HepG2 (cell line): ENCODE results near the gene IL6ST. TPM values are rescaled to one million over a fixed set of nuclear protein-coding genes. Genes with fewer than 3 reads are reported as not detected.

Source experiments
- ARID2 ChIP-seq: sonication (generic); formaldehyde crosslinking; IDR thresholded peaks from 2 replicates; pipeline ENCODE4 v1.8.1; 2022; ENCODE audit warnings: mild to moderate bottlenecking, missing genetic modification reagents, borderline replicate concordance
- ETV5 ChIP-seq: IDR thresholded peaks from 2 replicates; pipeline ENCODE4 v1.6.1; 2018; ENCODE audit warnings: missing biosample characterization, missing genetic modification reagents, inconsistent platforms, borderline replicate concordance
- HNF4G ChIP-seq, 2 experiments: sonication (generic) in 1 of 2; formaldehyde crosslinking in 1 of 2; IDR thresholded peaks; 2 replicates each; pipeline versions ENCODE4 v1.4.0 to v1.6.1; 2011 to 2020; ENCODE audit warnings: borderline replicate concordance in 2 of 2, low read depth in 2 of 2, mild to moderate bottlenecking in 2 of 2, low read length in 1 of 2, missing genetic modification reagents in 1 of 2, moderate library complexity in 1 of 2
- HNRNPK ChIP-seq: fragments of 200-400 bp; formaldehyde crosslinking; IDR thresholded peaks from 2 replicates; pipeline ENCODE4 v1.6.1; 2018; ENCODE audit warnings: low read length, low read depth, moderate library complexity, mild to moderate bottlenecking; ENCODE audit not compliant: poor library complexity, severe bottlenecking
- HOXA3 ChIP-seq: sonication (generic); formaldehyde crosslinking; IDR thresholded peaks from 2 replicates; pipeline ENCODE4 v1.5.0; 2020; ENCODE audit warnings: missing genetic modification reagents
- HOXA5 ChIP-seq: sonication (generic); formaldehyde crosslinking; IDR thresholded peaks from 2 replicates; pipeline ENCODE4 v1.4.0; 2020; ENCODE audit warnings: missing genetic modification reagents
- RBAK ChIP-seq: sonication (generic); formaldehyde crosslinking; IDR thresholded peaks from 2 replicates; pipeline ENCODE4 v1.5.1; 2020; ENCODE audit warnings: mild to moderate bottlenecking, missing genetic modification reagents
- SPEN ChIP-seq: sonication (generic); formaldehyde crosslinking; IDR thresholded peaks from 2 replicates; pipeline ENCODE4 v1.5.1; 2020; ENCODE audit warnings: low read depth, mild to moderate bottlenecking, missing genetic modification reagents
- TAF15 ChIP-seq: fragments of 200-400 bp; formaldehyde crosslinking; IDR thresholded peaks from one replicate; pipeline ENCODE4 v1.6.1; 2018; ENCODE audit warnings: mild to moderate bottlenecking, low read depth, low read length; ENCODE audit not compliant: poor library complexity, severe bottlenecking
- TRIM22 ChIP-seq: fragments of 450-650 bp; IDR thresholded peaks from 2 replicates; pipeline ENCODE4 v1.6.1; 2017
- YY1 ChIP-seq: IDR thresholded peaks from 2 replicates; pipeline ENCODE4 v1.6.1; 2011; ENCODE audit warnings: low read length, low read depth, moderate library complexity, mild to moderate bottlenecking; ENCODE audit not compliant: insufficient read depth, insufficient replicate concordance
- ZNF230 ChIP-seq: sonication (generic); formaldehyde crosslinking; IDR thresholded peaks from 2 replicates; pipeline ENCODE4 v1.4.0; 2020; ENCODE audit warnings: mild to moderate bottlenecking, missing genetic modification reagents
- ZNF589 ChIP-seq: sonication (generic); formaldehyde crosslinking; conservative IDR thresholded peaks from 2 replicates; pipeline ENCODE4 v1.8.0; 2022; ENCODE audit warnings: mild to moderate bottlenecking, moderate library complexity, missing genetic modification reagents
- ZNF841 ChIP-seq: sonication (generic); formaldehyde crosslinking; IDR thresholded peaks from 2 replicates; pipeline ENCODE4 v1.8.1; 2023; ENCODE audit warnings: missing genetic modification reagents, borderline replicate concordance
- ZSCAN5A ChIP-seq: sonication (generic); formaldehyde crosslinking; IDR thresholded peaks from 2 replicates; pipeline ENCODE4 v1.8.0; 2022; ENCODE audit warnings: mild to moderate bottlenecking, missing genetic modification reagents, borderline replicate concordance
- polyA plus RNA-seq, 8 experiments: library from polyadenylated mRNA; depleted of rRNA in 3 of 8; stranded (reverse) in 7 of 8; unstranded in 1 of 8; fragments of >200 nt; fragmentation: Illumina TruSeq in 4 of 8; extraction: Trizol in 4 of 8; gene quantifications; 2 replicates each; pipeline versions ENCODE4 v1.2.1 to v1.2.3, GENCODE V29; 2011 to 2016; ENCODE audit warnings: low read depth in 4 of 8, missing spikeins in 1 of 8, mixed read lengths in 1 of 8; ENCODE audit not compliant: insufficient read depth in 1 of 8
- total RNA-seq, 5 experiments: library from RNA; depleted of rRNA; stranded (reverse); fragments of >200 nt; fragmentation: Illumina TruSeq; extraction: Trizol; gene quantifications; 2 replicates each; pipeline ENCODE4 v1.2.3, GENCODE V29; 2016; ENCODE audit warnings: low read depth in 1 of 5
- TF ChIP-seq, protein P1 (sequence below): IDR thresholded peaks from 2 replicates; pipeline ENCODE4 v1.6.1; 2016
- TF ChIP-seq, protein P2 (sequence below): IDR thresholded peaks from 2 replicates; pipeline ENCODE4 v1.6.1; 2016; ENCODE audit warnings: low read depth, control low read depth
- TF ChIP-seq, protein P3 (sequence below): sonication (generic); formaldehyde crosslinking; IDR thresholded peaks from 2 replicates; pipeline ENCODE4 v1.5.1; 2020; ENCODE audit warnings: mild to moderate bottlenecking, missing genetic modification reagents, borderline replicate concordance

The IL6ST gene
- total and polyA plus RNA-seq, 2 of the 13 experiments (the other 11 are each of a cell fraction or from before 2014, with no cell fraction given) = 66.6 to 166 TPM

- TF ChIP-seq, protein P1, sequence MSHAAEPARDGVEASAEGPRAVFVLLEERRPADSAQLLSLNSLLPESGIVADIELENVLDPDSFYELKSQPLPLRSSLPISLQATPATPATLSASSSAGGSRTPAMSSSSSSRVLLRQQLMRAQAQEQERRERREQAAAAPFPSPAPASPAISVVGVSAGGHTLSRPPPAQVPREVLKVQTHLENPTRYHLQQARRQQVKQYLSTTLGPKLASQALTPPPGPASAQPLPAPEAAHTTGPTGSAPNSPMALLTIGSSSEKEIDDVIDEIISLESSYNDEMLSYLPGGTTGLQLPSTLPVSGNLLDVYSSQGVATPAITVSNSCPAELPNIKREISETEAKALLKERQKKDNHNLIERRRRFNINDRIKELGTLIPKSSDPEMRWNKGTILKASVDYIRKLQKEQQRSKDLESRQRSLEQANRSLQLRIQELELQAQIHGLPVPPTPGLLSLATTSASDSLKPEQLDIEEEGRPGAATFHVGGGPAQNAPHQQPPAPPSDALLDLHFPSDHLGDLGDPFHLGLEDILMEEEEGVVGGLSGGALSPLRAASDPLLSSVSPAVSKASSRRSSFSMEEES = no peak
- no peak for TF ChIP-seq TRIM22
- no peak for TF ChIP-seq HNRNPK
- no peak for TF ChIP-seq RBAK (CRISPR knock-in tag)
- TF ChIP-seq YY1 = peak; percentile 14
- TF ChIP-seq, protein P2, sequence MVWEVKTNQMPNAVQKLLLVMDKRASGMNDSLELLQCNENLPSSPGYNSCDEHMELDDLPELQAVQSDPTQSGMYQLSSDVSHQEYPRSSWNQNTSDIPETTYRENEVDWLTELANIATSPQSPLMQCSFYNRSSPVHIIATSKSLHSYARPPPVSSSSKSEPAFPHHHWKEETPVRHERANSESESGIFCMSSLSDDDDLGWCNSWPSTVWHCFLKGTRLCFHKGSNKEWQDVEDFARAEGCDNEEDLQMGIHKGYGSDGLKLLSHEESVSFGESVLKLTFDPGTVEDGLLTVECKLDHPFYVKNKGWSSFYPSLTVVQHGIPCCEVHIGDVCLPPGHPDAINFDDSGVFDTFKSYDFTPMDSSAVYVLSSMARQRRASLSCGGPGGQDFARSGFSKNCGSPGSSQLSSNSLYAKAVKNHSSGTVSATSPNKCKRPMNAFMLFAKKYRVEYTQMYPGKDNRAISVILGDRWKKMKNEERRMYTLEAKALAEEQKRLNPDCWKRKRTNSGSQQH (CRISPR knock-in tag) = no peak
- TF ChIP-seq HOXA5 (CRISPR knock-in tag) = no peak
- no peak for TF ChIP-seq ZNF589 (CRISPR knock-in tag)
- 0 out of 2 replicates have a peak, but pooled peaks have one; percentile 40 for TF ChIP-seq ZSCAN5A (CRISPR knock-in tag)
- no peak for TF ChIP-seq SPEN (CRISPR knock-in tag)
- TF ChIP-seq, protein P3, sequence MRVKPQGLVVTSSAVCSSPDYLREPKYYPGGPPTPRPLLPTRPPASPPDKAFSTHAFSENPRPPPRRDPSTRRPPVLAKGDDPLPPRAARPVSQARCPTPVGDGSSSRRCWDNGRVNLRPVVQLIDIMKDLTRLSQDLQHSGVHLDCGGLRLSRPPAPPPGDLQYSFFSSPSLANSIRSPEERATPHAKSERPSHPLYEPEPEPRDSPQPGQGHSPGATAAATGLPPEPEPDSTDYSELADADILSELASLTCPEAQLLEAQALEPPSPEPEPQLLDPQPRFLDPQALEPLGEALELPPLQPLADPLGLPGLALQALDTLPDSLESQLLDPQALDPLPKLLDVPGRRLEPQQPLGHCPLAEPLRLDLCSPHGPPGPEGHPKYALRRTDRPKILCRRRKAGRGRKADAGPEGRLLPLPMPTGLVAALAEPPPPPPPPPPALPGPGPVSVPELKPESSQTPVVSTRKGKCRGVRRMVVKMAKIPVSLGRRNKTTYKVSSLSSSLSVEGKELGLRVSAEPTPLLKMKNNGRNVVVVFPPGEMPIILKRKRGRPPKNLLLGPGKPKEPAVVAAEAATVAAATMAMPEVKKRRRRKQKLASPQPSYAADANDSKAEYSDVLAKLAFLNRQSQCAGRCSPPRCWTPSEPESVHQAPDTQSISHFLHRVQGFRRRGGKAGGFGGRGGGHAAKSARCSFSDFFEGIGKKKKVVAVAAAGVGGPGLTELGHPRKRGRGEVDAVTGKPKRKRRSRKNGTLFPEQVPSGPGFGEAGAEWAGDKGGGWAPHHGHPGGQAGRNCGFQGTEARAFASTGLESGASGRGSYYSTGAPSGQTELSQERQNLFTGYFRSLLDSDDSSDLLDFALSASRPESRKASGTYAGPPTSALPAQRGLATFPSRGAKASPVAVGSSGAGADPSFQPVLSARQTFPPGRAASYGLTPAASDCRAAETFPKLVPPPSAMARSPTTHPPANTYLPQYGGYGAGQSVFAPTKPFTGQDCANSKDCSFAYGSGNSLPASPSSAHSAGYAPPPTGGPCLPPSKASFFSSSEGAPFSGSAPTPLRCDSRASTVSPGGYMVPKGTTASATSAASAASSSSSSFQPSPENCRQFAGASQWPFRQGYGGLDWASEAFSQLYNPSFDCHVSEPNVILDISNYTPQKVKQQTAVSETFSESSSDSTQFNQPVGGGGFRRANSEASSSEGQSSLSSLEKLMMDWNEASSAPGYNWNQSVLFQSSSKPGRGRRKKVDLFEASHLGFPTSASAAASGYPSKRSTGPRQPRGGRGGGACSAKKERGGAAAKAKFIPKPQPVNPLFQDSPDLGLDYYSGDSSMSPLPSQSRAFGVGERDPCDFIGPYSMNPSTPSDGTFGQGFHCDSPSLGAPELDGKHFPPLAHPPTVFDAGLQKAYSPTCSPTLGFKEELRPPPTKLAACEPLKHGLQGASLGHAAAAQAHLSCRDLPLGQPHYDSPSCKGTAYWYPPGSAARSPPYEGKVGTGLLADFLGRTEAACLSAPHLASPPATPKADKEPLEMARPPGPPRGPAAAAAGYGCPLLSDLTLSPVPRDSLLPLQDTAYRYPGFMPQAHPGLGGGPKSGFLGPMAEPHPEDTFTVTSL (CRISPR knock-in tag) = peak; percentile 81
- no peak for TF ChIP-seq ARID2 (CRISPR knock-in tag)
- TF ChIP-seq ZNF841 (CRISPR knock-in tag) = no peak
- TF ChIP-seq TAF15 = no peak
- TF ChIP-seq ETV5 (CRISPR knock-in tag) = no peak
- peak; percentile 71; the same call in 1 of the 2 replicates for TF ChIP-seq HOXA3 (CRISPR knock-in tag)
- no peak for TF ChIP-seq ZNF230 (CRISPR knock-in tag)
- TF ChIP-seq HNF4G (IDR thresholded peaks at IDR 0.05; ENCODE audit: borderline replicate concordance, low read depth, low read length) = peak; percentile 83
- TF ChIP-seq HNF4G (CRISPR knock-in tag; IDR thresholded peaks at IDR 0.05; ENCODE audit: borderline replicate concordance, low read depth) = 0 out of 2 replicates have a peak, but pooled peaks have one; percentile 63
Observed at GRCh38 chr5:56003179-56003578, 8.4 kb upstream of the IL6ST start (continued).
